HepG2 (cell line): ENCODE data around the gene LHPP. TPM values are rescaled to one million over a fixed set of nuclear protein-coding genes. Genes with fewer than 3 reads are reported as not detected.

Experiments
- ATAC-seq: fragments of 200-7000 bp; cut with Tn5 transposase; 3 replicates; pipeline ENCODE4 v1.9.1; 2020; ENCODE audit warnings: mild to moderate bottlenecking, moderate library complexity
- BruUV-seq: library from RNA; stranded (reverse); fragments of 400-500 nt; replicated peaks from 2 replicates; lab custom pipeline; 2021; lab: Mats Ljungman, UMichigan
- CTCF ChIA-PET: fragments of 300-600 bp; formaldehyde crosslinking; extraction: SDS; loops from one replicate; lab custom pipeline; 2021; ENCODE audit warnings: low total read pairs, inconsistent platforms, low intra/inter-chr PET ratio; lab: Yijun Ruan, JAX
- POLR2A ChIA-PET: fragments of 350-600 bp; sonication (Branson Sonifier 250); formaldehyde crosslinking; loops from one replicate; lab custom pipeline; 2020; ENCODE audit warnings: antibody characterized with exemption, inconsistent platforms; lab: Yijun Ruan, JAX
- DNase-seq: peaks from one replicate; pipeline ENCODE4 v3.0.0-alpha.2; 2015; ENCODE audit warnings: low spot score
- FAIRE-seq: peaks from 3 replicates; lab custom pipeline; 2011; peaks lifted over from hg19 to GRCh38; lab: Jason Lieb, UNC
- H2AFZ ChIP-seq: one replicate; pipeline ENCODE4 v1.6.1; 2011; ENCODE audit warnings: low read length, inconsistent platforms
- H3K27ac ChIP-seq: fragments of 300-600 bp; 3 replicates; pipeline ENCODE4 v1.8.0; 2011; ENCODE audit warnings: mixed run types, mild to moderate bottlenecking, mixed read lengths, low read length, inconsistent platforms; ENCODE audit not compliant: insufficient read depth; ENCODE audit errors: extremely low read length
- H3K27me3 ChIP-seq, 2 experiments: fragments of 200-600 bp in 1 of 2; 2 replicates in 1 of 2; 3 replicates in 1 of 2; pipeline versions ENCODE4 v1.6.0 to v1.8.0; 2011; ENCODE audit warnings: low read length in 2 of 2, mild to moderate bottlenecking in 2 of 2, moderate library complexity in 2 of 2, inconsistent platforms in 1 of 2; ENCODE audit not compliant: insufficient read depth in 2 of 2, control insufficient read depth in 1 of 2
- H3K36me3 ChIP-seq, 2 experiments: fragments of 200-600 bp in 1 of 2; replicated peaks in 1 of 2; 2 replicates in 1 of 2; 3 replicates in 1 of 2; pipeline versions ENCODE4 v1.5.1 to v1.8.0; 2011; ENCODE audit warnings: low read length in 2 of 2, inconsistent platforms in 1 of 2; ENCODE audit not compliant: insufficient read depth in 2 of 2, control insufficient read depth in 1 of 2
- H3K4me1 ChIP-seq: 2 replicates; pipeline ENCODE4 v1.5.1; 2012; ENCODE audit warnings: low read length, inconsistent platforms; ENCODE audit not compliant: insufficient read depth
- H3K4me2 ChIP-seq: 2 replicates; pipeline ENCODE4 v1.6.0; 2011; ENCODE audit warnings: low read depth, low read length, inconsistent platforms
- H3K4me3 ChIP-seq, 3 experiments: fragments of 200-600 bp in 1 of 3; sonication (generic), shearing (Covaris generic) in 1 of 3; replicated peaks in 1 of 3; 2 replicates each; pipeline ENCODE4 v1.5.1; 2011 to 2016; ENCODE audit warnings: low read length in 3 of 3, inconsistent platforms in 2 of 3, low read depth in 2 of 3, mild to moderate bottlenecking in 2 of 3, control low read depth in 1 of 3, mixed read lengths in 1 of 3; ENCODE audit not compliant: insufficient read depth in 1 of 3
- H3K79me2 ChIP-seq: one replicate; pipeline ENCODE4 v1.6.1; 2011; ENCODE audit warnings: low read length, inconsistent platforms; ENCODE audit not compliant: insufficient read depth
- H3K9ac ChIP-seq: 2 replicates; pipeline ENCODE4 v1.6.0; 2011; ENCODE audit warnings: mild to moderate bottlenecking, low read depth, low read length, inconsistent platforms; ENCODE audit not compliant: insufficient read depth
- H3K9me3 ChIP-seq: 2 replicates; pipeline ENCODE4 v1.5.1; 2012; ENCODE audit warnings: mild to moderate bottlenecking, low read length
- H4K20me1 ChIP-seq: 2 replicates; pipeline ENCODE4 v1.6.0; 2011; ENCODE audit warnings: inconsistent platforms, mild to moderate bottlenecking, low read length, moderate library complexity; ENCODE audit not compliant: insufficient read depth
- ATF1 ChIP-seq: IDR thresholded peaks from 2 replicates; pipeline ENCODE4 v1.6.1; 2016; ENCODE audit warnings: mild to moderate bottlenecking, control low read depth
- BCL6 ChIP-seq: IDR thresholded peaks from 2 replicates; pipeline ENCODE4 v1.6.1; 2016; ENCODE audit warnings: missing genetic modification reagents, missing compliant biosample characterization
- EP300 ChIP-seq, 3 experiments: sonication (generic) in 1 of 3; formaldehyde crosslinking in 1 of 3; IDR thresholded peaks; 2 replicates each; pipeline versions ENCODE4 v1.5.1 to v1.6.1; 2011 to 2020; ENCODE audit warnings: low read depth in 2 of 3, low read length in 2 of 3, borderline replicate concordance in 1 of 3, improper control_type of control experiment in 1 of 3, mild to moderate bottlenecking in 1 of 3, missing genetic modification reagents in 1 of 3, moderate library complexity in 1 of 3
- GATAD1 ChIP-seq: IDR thresholded peaks from 2 replicates; pipeline ENCODE4 v1.6.1; 2016; ENCODE audit warnings: missing genetic modification reagents, missing compliant biosample characterization
- GFI1 ChIP-seq: sonication (generic); formaldehyde crosslinking; IDR thresholded peaks from 2 replicates; pipeline ENCODE4 v1.5.0; 2020; ENCODE audit warnings: missing genetic modification reagents, mild to moderate bottlenecking, borderline replicate concordance
- HOXA7 ChIP-seq: sonication (generic); formaldehyde crosslinking; IDR thresholded peaks from 2 replicates; pipeline ENCODE4 v1.8.1; 2022; ENCODE audit warnings: mild to moderate bottlenecking, missing genetic modification reagents, moderate library complexity
- MTF2 ChIP-seq: sonication (generic); formaldehyde crosslinking; IDR thresholded peaks from 2 replicates; pipeline ENCODE4 v1.5.0; 2020; ENCODE audit warnings: missing genetic modification reagents, borderline replicate concordance
- NR2F1 ChIP-seq, 2 experiments: fragments of 450-650 bp in 1 of 2; formaldehyde crosslinking in 1 of 2; IDR thresholded peaks; 2 replicates each; pipeline versions ENCODE4 v1.5.0 to v1.6.1; 2016 to 2020; ENCODE audit warnings: mild to moderate bottlenecking in 1 of 2, missing compliant biosample characterization in 1 of 2, missing genetic modification reagents in 1 of 2, moderate library complexity in 1 of 2
- YY1 ChIP-seq: IDR thresholded peaks from 2 replicates; pipeline ENCODE4 v1.6.1; 2011; ENCODE audit warnings: low read length, low read depth, moderate library complexity, mild to moderate bottlenecking; ENCODE audit not compliant: insufficient read depth, insufficient replicate concordance
- ZNF274 ChIP-seq: sonication (generic); formaldehyde crosslinking; IDR thresholded peaks from 2 replicates; pipeline ENCODE4 v1.5.1; 2020; ENCODE audit warnings: mild to moderate bottlenecking, missing genetic modification reagents
- ZNF354B ChIP-seq: sonication (generic); formaldehyde crosslinking; IDR thresholded peaks from 2 replicates; pipeline ENCODE4 v1.8.0; 2022; ENCODE audit warnings: mild to moderate bottlenecking, missing genetic modification reagents
- ZNF772 ChIP-seq: sonication (generic); formaldehyde crosslinking; IDR thresholded peaks from 2 replicates; pipeline ENCODE4 v1.5.0; 2020; ENCODE audit warnings: mild to moderate bottlenecking, missing genetic modification reagents
- ZNF775 ChIP-seq: sonication (generic); formaldehyde crosslinking; IDR thresholded peaks from 2 replicates; pipeline ENCODE4 v1.4.0; 2020; ENCODE audit warnings: missing genetic modification reagents, mild to moderate bottlenecking, moderate library complexity, borderline replicate concordance
- WGBS: methylation state at CpG from one replicate; pipeline ENCODE4 v1.1.6; 2017; ENCODE audit warnings: low lambda C conversion rate; 5-methylcytosine and 5-hydroxymethylcytosine counted together
- in situ Hi-C: cut with HindIII; loops from 2 replicates; pipeline ENCODE4 v1.10.0; 2017; ENCODE audit warnings: low pct_unique_long_range_greater_than_20kb; ENCODE audit not compliant: extremely low pct_ligation_motif_present
- intact Hi-C: fragments of 100-400 bp; cut with micrococcal nuclease; formaldehyde crosslinking; loops from one replicate; pipeline ENCODE4 v1.10.0; 2022; ENCODE audit not compliant: unreplicated experiment
- polyA plus RNA-seq, 8 experiments: library from polyadenylated mRNA; depleted of rRNA in 3 of 8; stranded (reverse) in 7 of 8; unstranded in 1 of 8; fragments of >200 nt; fragmentation: Illumina TruSeq in 4 of 8; extraction: Trizol in 4 of 8; gene quantifications; 2 replicates each; pipeline versions ENCODE4 v1.2.1 to v1.2.3, GENCODE V29; 2011 to 2016; ENCODE audit warnings: low read depth in 4 of 8, missing spikeins in 1 of 8, mixed read lengths in 1 of 8; ENCODE audit not compliant: insufficient read depth in 1 of 8
- total RNA-seq, 5 experiments: library from RNA; depleted of rRNA; stranded (reverse); fragments of >200 nt; fragmentation: Illumina TruSeq; extraction: Trizol; gene quantifications; 2 replicates each; pipeline ENCODE4 v1.2.3, GENCODE V29; 2016; ENCODE audit warnings: low read depth in 1 of 5

LHPP gene
- total and polyA plus RNA-seq, 2 of the 13 experiments (the other 11 are each of a cell fraction or from before 2014, with no cell fraction given), result 5.2 to 13.1 TPM

DNA sequence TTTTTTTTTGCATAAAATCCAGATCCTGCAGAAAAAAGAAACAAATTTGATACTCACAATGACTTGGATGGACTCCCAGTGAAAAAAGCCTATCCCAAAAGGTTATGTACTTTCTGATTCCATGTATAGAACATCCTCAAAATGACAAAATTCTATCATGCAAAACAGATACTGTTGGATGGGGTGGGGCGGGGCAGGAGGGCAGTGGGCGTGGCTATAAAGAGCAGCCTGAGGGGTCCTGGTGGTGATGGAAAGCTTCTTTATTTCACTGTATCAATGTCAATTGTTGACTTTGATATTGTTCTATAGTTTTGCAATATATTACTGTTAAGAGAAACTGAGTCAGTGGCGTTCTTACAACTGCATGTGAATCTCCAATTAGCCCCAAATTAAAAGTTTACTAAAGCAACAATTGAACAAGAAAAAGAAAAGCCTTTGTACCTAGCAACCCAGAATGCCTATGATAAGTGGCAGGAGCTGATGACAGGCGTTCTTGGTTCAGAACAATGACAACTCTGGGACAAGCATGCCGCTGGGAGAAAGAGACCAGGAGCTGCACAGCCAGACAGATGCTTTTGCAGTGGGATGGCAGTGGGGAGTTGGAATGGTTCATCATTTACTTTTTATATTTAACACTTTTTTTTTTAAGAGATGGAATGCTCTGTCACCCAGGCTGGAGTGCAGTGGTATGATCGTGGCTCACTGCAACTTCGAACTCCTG lies 101.9 kb downstream of the LHPP start:
- POLR2A ChIA-PET, result no interaction called here
- in situ Hi-C loops (no loop called here), intact Hi-C loops (loop anchor here (2.0 kb wide), 2 partner anchors 23 to 33 kb away; no protein-coding TSS in a partner anchor)
- FAIRE-seq, result no peak
- no peak overlapping the region for H3K4me3 ChIP-seq
- TF ChIP-seq MTF2 (CRISPR knock-in tag) (no peak), BCL6 (no peak), EP300 (IDR thresholded peaks at IDR 0.05; ENCODE audit: low read depth in 2 of 2, low read length in 2 of 2) (no peak), EP300 (CRISPR knock-in tag; IDR thresholded peaks at IDR 0.05; ENCODE audit: borderline replicate concordance) (no peak), ZNF354B (CRISPR knock-in tag) (no peak), NR2F1 (CRISPR knock-in tag; IDR thresholded peaks at IDR 0.05) (no peak), ZNF274 (CRISPR knock-in tag) (no peak), ATF1 (no peak), HOXA7 (CRISPR knock-in tag) (no peak), ZNF772 (CRISPR knock-in tag) (no peak), YY1 (no peak), ZNF775 (CRISPR knock-in tag) (no peak), GFI1 (CRISPR knock-in tag) (no peak), GATAD1 (CRISPR knock-in tag) (no peak)
- BruUV-seq, result no TSS peak
- H2AFZ ChIP-seq, result no peak overlapping the region
- H3K27ac ChIP-seq, result no peak overlapping the region
- no peak for ATAC-seq
- WGBS, result 64% methylated on average over 7 of the region's 7 CpGs
- H3K9ac ChIP-seq, result no peak overlapping the region
- 0 out of 5 replicates have a peak, but pooled peaks cover 0 to 4% of the 10 kb centered on the region in 2 experiments for H3K27me3 ChIP-seq
- no peak for DNase-seq
- H4K20me1 ChIP-seq, result no peaks in the 10 kb centered on the region
- H3K36me3 ChIP-seq, result no peaks in the 10 kb centered on the region
- H3K4me2 ChIP-seq, result no peak overlapping the region
- CTCF ChIA-PET, result no interaction called here
- no peaks in the 10 kb centered on the region for H3K9me3 ChIP-seq
- peaks cover 9% of the 10 kb centered on the region for H3K4me1 ChIP-seq
- H3K79me2 ChIP-seq, result no peaks in the 10 kb centered on the region
